HepG2 (cell line): ENCODE results near the gene ETV1. TPM values are rescaled to one million over a fixed set of nuclear protein-coding genes. Genes with fewer than 3 reads are reported as not detected.

ENCODE experiments used
- ATAC-seq: fragments of 200-7000 bp; cut with Tn5 transposase; 3 replicates; pipeline ENCODE4 v1.9.1; 2020; ENCODE audit warnings: mild to moderate bottlenecking, moderate library complexity
- BruUV-seq: library from RNA; stranded (reverse); fragments of 400-500 nt; replicated peaks from 2 replicates; lab custom pipeline; 2021; lab: Mats Ljungman, UMichigan
- CTCF ChIA-PET: fragments of 300-600 bp; formaldehyde crosslinking; extraction: SDS; loops from one replicate; lab custom pipeline; 2021; ENCODE audit warnings: low total read pairs, inconsistent platforms, low intra/inter-chr PET ratio; lab: Yijun Ruan, JAX
- POLR2A ChIA-PET: fragments of 350-600 bp; sonication (Branson Sonifier 250); formaldehyde crosslinking; loops from one replicate; lab custom pipeline; 2020; ENCODE audit warnings: antibody characterized with exemption, inconsistent platforms; lab: Yijun Ruan, JAX
- DNase-seq: peaks from one replicate; pipeline ENCODE4 v3.0.0-alpha.2; 2015; ENCODE audit warnings: low spot score
- FAIRE-seq: peaks from 3 replicates; lab custom pipeline; 2011; peaks lifted over from hg19 to GRCh38; lab: Jason Lieb, UNC
- H2AFZ ChIP-seq: one replicate; pipeline ENCODE4 v1.6.1; 2011; ENCODE audit warnings: low read length, inconsistent platforms
- H3K27ac ChIP-seq: fragments of 300-600 bp; 3 replicates; pipeline ENCODE4 v1.8.0; 2011; ENCODE audit warnings: mixed run types, mild to moderate bottlenecking, mixed read lengths, low read length, inconsistent platforms; ENCODE audit not compliant: insufficient read depth; ENCODE audit errors: extremely low read length
- H3K27me3 ChIP-seq, 2 experiments: fragments of 200-600 bp in 1 of 2; 2 replicates in 1 of 2; 3 replicates in 1 of 2; pipeline versions ENCODE4 v1.6.0 to v1.8.0; 2011; ENCODE audit warnings: low read length in 2 of 2, mild to moderate bottlenecking in 2 of 2, moderate library complexity in 2 of 2, inconsistent platforms in 1 of 2; ENCODE audit not compliant: insufficient read depth in 2 of 2, control insufficient read depth in 1 of 2
- H3K36me3 ChIP-seq, 2 experiments: fragments of 200-600 bp in 1 of 2; replicated peaks in 1 of 2; 2 replicates in 1 of 2; 3 replicates in 1 of 2; pipeline versions ENCODE4 v1.5.1 to v1.8.0; 2011; ENCODE audit warnings: low read length in 2 of 2, inconsistent platforms in 1 of 2; ENCODE audit not compliant: insufficient read depth in 2 of 2, control insufficient read depth in 1 of 2
- H3K4me1 ChIP-seq: 2 replicates; pipeline ENCODE4 v1.5.1; 2012; ENCODE audit warnings: low read length, inconsistent platforms; ENCODE audit not compliant: insufficient read depth
- H3K4me2 ChIP-seq: 2 replicates; pipeline ENCODE4 v1.6.0; 2011; ENCODE audit warnings: low read depth, low read length, inconsistent platforms
- H3K4me3 ChIP-seq, 3 experiments: fragments of 200-600 bp in 1 of 3; sonication (generic), shearing (Covaris generic) in 1 of 3; replicated peaks in 1 of 3; 2 replicates each; pipeline ENCODE4 v1.5.1; 2011 to 2016; ENCODE audit warnings: low read length in 3 of 3, inconsistent platforms in 2 of 3, low read depth in 2 of 3, mild to moderate bottlenecking in 2 of 3, control low read depth in 1 of 3, mixed read lengths in 1 of 3; ENCODE audit not compliant: insufficient read depth in 1 of 3
- H3K79me2 ChIP-seq: one replicate; pipeline ENCODE4 v1.6.1; 2011; ENCODE audit warnings: low read length, inconsistent platforms; ENCODE audit not compliant: insufficient read depth
- H3K9ac ChIP-seq: 2 replicates; pipeline ENCODE4 v1.6.0; 2011; ENCODE audit warnings: mild to moderate bottlenecking, low read depth, low read length, inconsistent platforms; ENCODE audit not compliant: insufficient read depth
- H3K9me3 ChIP-seq: 2 replicates; pipeline ENCODE4 v1.5.1; 2012; ENCODE audit warnings: mild to moderate bottlenecking, low read length
- H4K20me1 ChIP-seq: 2 replicates; pipeline ENCODE4 v1.6.0; 2011; ENCODE audit warnings: inconsistent platforms, mild to moderate bottlenecking, low read length, moderate library complexity; ENCODE audit not compliant: insufficient read depth
- ATRX ChIP-seq: sonication (generic); formaldehyde crosslinking; IDR thresholded peaks from 2 replicates; pipeline ENCODE4 v1.4.0; 2020; ENCODE audit warnings: missing genetic modification reagents, borderline replicate concordance
- BHLHE40 ChIP-seq: IDR thresholded peaks from 2 replicates; pipeline ENCODE4 v1.6.1; 2011; ENCODE audit warnings: low read length, improper control_type of control experiment
- ELF1 ChIP-seq: sonication (generic); formaldehyde crosslinking; IDR thresholded peaks from 2 replicates; pipeline ENCODE4 v1.4.0; 2020; ENCODE audit warnings: missing genetic modification reagents
- HMG20A ChIP-seq: IDR thresholded peaks from 2 replicates; pipeline ENCODE4 v1.6.1; 2016; ENCODE audit warnings: borderline replicate concordance
- IKZF4 ChIP-seq: sonication (generic); formaldehyde crosslinking; IDR thresholded peaks from 2 replicates; pipeline ENCODE4 v1.5.1; 2020; ENCODE audit warnings: borderline replicate concordance, mild to moderate bottlenecking, low read depth, missing genetic modification reagents; ENCODE audit errors: not compliant biosample characterization
- KLF12 ChIP-seq: sonication (generic); formaldehyde crosslinking; IDR thresholded peaks from 2 replicates; pipeline ENCODE4 v1.4.0; 2020; ENCODE audit warnings: missing genetic modification reagents, borderline replicate concordance
- KMT2B ChIP-seq: IDR thresholded peaks from 2 replicates; pipeline ENCODE4 v1.6.1; 2016; ENCODE audit warnings: missing genetic modification reagents, missing compliant biosample characterization
- MAFK ChIP-seq, 2 experiments: IDR thresholded peaks in 1 of 2; conservative IDR thresholded peaks in 1 of 2; 2 replicates each; pipeline ENCODE4 v1.6.1; 2011; ENCODE audit warnings: improper control_type of control experiment in 2 of 2, low read length in 2 of 2
- SIN3B ChIP-seq: fragments of 150-350 bp; IDR thresholded peaks from 2 replicates; pipeline ENCODE4 v1.6.1; 2014; ENCODE audit warnings: low read length
- SRSF1 ChIP-seq: fragments of 200-400 bp; formaldehyde crosslinking; optimal IDR thresholded peaks from 2 replicates; pipeline ENCODE3; 2017; ENCODE audit warnings: mild to moderate bottlenecking, low read depth, low read length, moderate library complexity
- THRA ChIP-seq: sonication (generic); formaldehyde crosslinking; IDR thresholded peaks from 2 replicates; pipeline ENCODE4 v1.4.0; 2020; ENCODE audit warnings: missing genetic modification reagents, borderline replicate concordance
- ZFP37 ChIP-seq: sonication (generic); formaldehyde crosslinking; IDR thresholded peaks from 2 replicates; pipeline ENCODE4 v1.4.0; 2020; ENCODE audit warnings: missing genetic modification reagents, borderline replicate concordance
- ZNF10 ChIP-seq: sonication (generic); formaldehyde crosslinking; IDR thresholded peaks from 2 replicates; pipeline ENCODE4 v1.4.0; 2020; ENCODE audit warnings: mild to moderate bottlenecking, low read depth, missing genetic modification reagents, borderline replicate concordance
- ZNF382 ChIP-seq: sonication (generic); formaldehyde crosslinking; IDR thresholded peaks from 2 replicates; pipeline ENCODE4 v1.5.0; 2020; ENCODE audit warnings: missing genetic modification reagents, mild to moderate bottlenecking, borderline replicate concordance
- ZNF691 ChIP-seq: sonication (generic); formaldehyde crosslinking; IDR thresholded peaks from 2 replicates; pipeline ENCODE4 v1.4.0; 2020; ENCODE audit warnings: missing genetic modification reagents, low read depth, mild to moderate bottlenecking, borderline replicate concordance
- ZNF709 ChIP-seq: sonication (generic); formaldehyde crosslinking; IDR thresholded peaks from 2 replicates; pipeline ENCODE4 v1.5.0; 2020; ENCODE audit warnings: mild to moderate bottlenecking, missing genetic modification reagents
- whole genome bisulfite sequencing: methylation state at CpG from one replicate; pipeline ENCODE4 v1.1.6; 2017; ENCODE audit warnings: low lambda C conversion rate; 5-methylcytosine and 5-hydroxymethylcytosine counted together
- in situ Hi-C: cut with HindIII; loops from 2 replicates; pipeline ENCODE4 v1.10.0; 2017; ENCODE audit warnings: low pct_unique_long_range_greater_than_20kb; ENCODE audit not compliant: extremely low pct_ligation_motif_present
- intact Hi-C: fragments of 100-400 bp; cut with micrococcal nuclease; formaldehyde crosslinking; loops from one replicate; pipeline ENCODE4 v1.10.0; 2022; ENCODE audit not compliant: unreplicated experiment
- polyA plus RNA-seq, 8 experiments: library from polyadenylated mRNA; depleted of rRNA in 3 of 8; stranded (reverse) in 7 of 8; unstranded in 1 of 8; fragments of >200 nt; fragmentation: Illumina TruSeq in 4 of 8; extraction: Trizol in 4 of 8; gene quantifications; 2 replicates each; pipeline versions ENCODE4 v1.2.1 to v1.2.3, GENCODE V29; 2011 to 2016; ENCODE audit warnings: low read depth in 4 of 8, missing spikeins in 1 of 8, mixed read lengths in 1 of 8; ENCODE audit not compliant: insufficient read depth in 1 of 8
- total RNA-seq, 5 experiments: library from RNA; depleted of rRNA; stranded (reverse); fragments of >200 nt; fragmentation: Illumina TruSeq; extraction: Trizol; gene quantifications; 2 replicates each; pipeline ENCODE4 v1.2.3, GENCODE V29; 2016; ENCODE audit warnings: low read depth in 1 of 5

ETV1 gene
- total and polyA plus RNA-seq, 2 of the 13 experiments (the other 11 are each of a cell fraction or from before 2014, with no cell fraction given), result 0.04 to 0.24 TPM

DNA sequence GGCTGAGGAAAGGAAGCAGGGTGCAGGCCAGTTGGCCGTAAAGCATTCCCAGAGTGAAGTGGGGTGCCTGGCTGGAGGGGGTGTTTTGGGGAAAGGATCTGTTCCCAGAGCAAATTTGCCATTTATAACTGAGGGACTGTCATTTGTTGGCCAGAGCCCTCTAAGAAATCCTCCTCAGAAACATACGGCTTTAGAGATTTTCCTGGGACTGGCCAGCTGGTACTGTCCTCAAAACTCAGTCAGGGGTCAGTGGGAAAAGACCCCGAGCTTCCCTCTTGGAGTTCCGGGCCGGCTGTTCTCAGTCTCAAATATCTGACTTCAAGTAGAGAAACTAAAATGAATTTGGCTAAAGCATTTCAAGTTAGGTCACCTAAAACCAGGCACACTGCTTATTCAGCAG lies 55.9 kb downstream of the ETV1 start:
- H4K20me1 ChIP-seq, result no peaks in the 10 kb centered on the region
- POLR2A ChIA-PET, result no interaction called here
- no peak overlapping the region for H3K4me2 ChIP-seq
- H3K9ac ChIP-seq, result no peak overlapping the region
- no peak overlapping the region for H3K4me3 ChIP-seq
- peaks cover 82% of the 10 kb centered on the region for H3K9me3 ChIP-seq
- no peak overlapping the region for H2AFZ ChIP-seq
- intact Hi-C loops, result no loop called here
- DNase-seq, result no peak
- no peaks in the 10 kb centered on the region for H3K4me1 ChIP-seq
- no peak for TF ChIP-seq KLF12 (CRISPR knock-in tag)
- TF ChIP-seq SRSF1, result no peak
- TF ChIP-seq ZNF10 (CRISPR knock-in tag), result no peak
- TF ChIP-seq ZNF709 (CRISPR knock-in tag), result no peak
- TF ChIP-seq MAFK (conservative IDR thresholded peaks at IDR 0.05 in 1 of 2, IDR thresholded peaks at IDR 0.05 in 1 of 2; ENCODE audit: low read length in 2 of 2), result no peak
- ATAC-seq, result no peak
- H3K36me3 ChIP-seq, result no peaks in the 10 kb centered on the region
- H3K79me2 ChIP-seq, result no peaks in the 10 kb centered on the region
- in situ Hi-C loops, result no loop called here
- no peak overlapping the region for H3K27ac ChIP-seq
- CTCF ChIA-PET, result no interaction called here
- WGBS, result 49% methylated on average over 5 of the region's 5 CpGs
- no peaks in the 10 kb centered on the region for H3K27me3 ChIP-seq
- FAIRE-seq, result no peak
- no TSS peak for BruUV-seq

DNA sequence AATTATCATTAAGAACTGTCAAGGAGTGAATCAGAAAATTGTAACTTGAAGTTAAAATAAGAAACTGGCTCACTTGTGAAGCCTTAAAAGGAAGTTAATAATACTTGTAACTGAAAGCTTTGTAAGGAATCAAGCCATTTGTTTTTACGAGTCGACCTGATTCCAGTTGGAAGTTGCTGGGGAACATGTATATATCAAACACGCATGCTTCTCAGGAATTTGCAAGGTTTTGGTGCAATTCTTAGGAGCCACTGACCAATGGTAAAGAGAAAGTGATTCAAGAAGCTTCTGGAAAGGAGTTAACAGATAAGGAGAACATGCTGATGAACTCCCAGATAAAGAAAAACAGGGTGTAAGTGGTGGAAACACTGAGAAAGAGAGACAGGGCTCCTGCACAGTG lies 56.4 kb downstream of the ETV1 start:
- no peak overlapping the region for H3K9ac ChIP-seq
- TF ChIP-seq ZFP37 (no peak), ZNF691 (CRISPR knock-in tag) (no peak), IKZF4 (CRISPR knock-in tag) (no peak), SIN3B (no peak), ATRX (CRISPR knock-in tag) (no peak), ELF1 (no peak), ZNF382 (no peak), HMG20A (no peak), BHLHE40 (no peak), THRA (no peak), KMT2B (no peak)

More for the DNA sequence above, 56.4 kb downstream of the ETV1 start:
- Histone ChIP-seq H3K36me3 (no peaks in the 10 kb centered on the region), H3K4me2 (no peak overlapping the region), H3K79me2 (no peaks in the 10 kb centered on the region), H2AFZ (no peak overlapping the region), H3K4me3 (no peak overlapping the region), H3K27me3 (no peaks in the 10 kb centered on the region), H3K27ac (no peak overlapping the region), H3K9me3 (peaks cover 82% of the 10 kb centered on the region), H3K4me1 (no peaks in the 10 kb centered on the region), H4K20me1 (no peaks in the 10 kb centered on the region)
- in situ Hi-C loops (no loop called here), intact Hi-C loops (no loop called here)
- 53% methylated on average over 3 of the region's 3 CpGs for WGBS
- POLR2A ChIA-PET, result no interaction called here
- BruUV-seq, result no TSS peak
- CTCF ChIA-PET, result no interaction called here
- no peak for FAIRE-seq
- no peak for DNase-seq
- ATAC-seq, result no peak
